SU-DHL-6 (cell line): ENCODE data around the gene OTULIN.
A peak's percentile ranks its signal among the peaks of the same experiment; 100 is the strongest.

Experiments
- H2AFZ ChIP-seq: fragments of 200-600 bp; sonication (generic); 2 replicates; pipeline ENCODE4 v1.6.1; 2014; ENCODE audit warnings: low read depth, mild to moderate bottlenecking, moderate library complexity, mixed read lengths, antibody characterized with exemption, low read length; ENCODE audit not compliant: severe bottlenecking
- H3F3A ChIP-seq: fragments of 200-600 bp; shearing (Covaris generic); 2 replicates; pipeline ENCODE4 v1.6.0; 2016; ENCODE audit warnings: antibody characterized with exemption, mild to moderate bottlenecking; ENCODE audit not compliant: insufficient read depth
- H3K27ac ChIP-seq: fragments of 200-600 bp; sonication (generic); 2 replicates; pipeline ENCODE4 v1.5.1; 2016; ENCODE audit warnings: low read depth, mild to moderate bottlenecking, low read length, moderate library complexity, mixed read lengths
- H3K27me3 ChIP-seq: fragments of 200-600 bp; sonication (generic), shearing (Covaris generic); 2 replicates; pipeline ENCODE4 v1.6.0; 2014; ENCODE audit warnings: mild to moderate bottlenecking, low read length
- H3K36me3 ChIP-seq: fragments of 200-600 bp; sonication (generic); 2 replicates; pipeline ENCODE4 v1.6.1; 2014; ENCODE audit warnings: mild to moderate bottlenecking, low read length, mixed read lengths
- H3K4me2 ChIP-seq: fragments of 300-600, 200-600 bp; shearing (Covaris generic), sonication (generic); 2 replicates; pipeline ENCODE4 v1.6.0; 2014; ENCODE audit warnings: low read length, low read depth, mild to moderate bottlenecking; ENCODE audit not compliant: poor library complexity, severe bottlenecking
- H3K4me3 ChIP-seq: fragments of 200-600 bp; sonication (generic); 2 replicates; pipeline ENCODE4 v1.5.1; 2014; ENCODE audit warnings: antibody characterized with exemption, low read length, mild to moderate bottlenecking, mixed read lengths; ENCODE audit not compliant: insufficient read depth, poor library complexity, severe bottlenecking
- H3K79me2 ChIP-seq: fragments of 200-600 bp; sonication (generic); 2 replicates; pipeline ENCODE4 v1.6.1; 2014; ENCODE audit warnings: mild to moderate bottlenecking, low read length, moderate library complexity; ENCODE audit not compliant: insufficient read depth
- H3K9ac ChIP-seq: fragments of 200-600 bp; sonication (generic); 2 replicates; pipeline ENCODE4 v1.7.0; 2014; ENCODE audit warnings: mild to moderate bottlenecking, low read length
- H3K9me2 ChIP-seq: fragments of 200-600 bp; sonication (generic); replicated peaks from 2 replicates; pipeline ENCODE4 v1.6.1; 2014; ENCODE audit warnings: low read length; ENCODE audit not compliant: insufficient read depth
- H3K9me3 ChIP-seq: fragments of 200-600 bp; sonication (generic); 2 replicates; pipeline ENCODE4 v1.6.1; 2014; ENCODE audit warnings: low read length, mixed read lengths; ENCODE audit not compliant: insufficient read depth
- H4K20me1 ChIP-seq: fragments of 200-600 bp; sonication (generic); 2 replicates; pipeline ENCODE4 v1.6.1; 2014; ENCODE audit warnings: low read depth, mild to moderate bottlenecking, antibody characterized with exemption, low read length, moderate library complexity, mixed read lengths
- CTCF ChIP-seq: fragments of 200-600 bp; sonication (generic); IDR thresholded peaks from one replicate; pipeline ENCODE4 v1.5.1; 2017; ENCODE audit warnings: antibody characterized with exemption, mild to moderate bottlenecking, low read length, moderate library complexity; ENCODE audit not compliant: insufficient read depth, poor library complexity, severe bottlenecking
- EZH2phosphoT487 ChIP-seq: fragments of 200-600 bp; sonication (generic), shearing (Covaris generic); conservative IDR thresholded peaks from 2 replicates; pipeline ENCODE4 v1.6.1; 2018; ENCODE audit warnings: mild to moderate bottlenecking, antibody characterized with exemption, low read length, moderate library complexity, mixed read lengths

OTULIN gene

GRCh38 chr5:14664270-14665100 is at the start of gene OTULIN:
Gene OTULIN (plus strand): TSS chr5:14664718. CDS start chr5:14664826, 108 bp downstream.
- H3K79me2 ChIP-seq = peaks cover 52% of the 10 kb centered on the region

DNA sequence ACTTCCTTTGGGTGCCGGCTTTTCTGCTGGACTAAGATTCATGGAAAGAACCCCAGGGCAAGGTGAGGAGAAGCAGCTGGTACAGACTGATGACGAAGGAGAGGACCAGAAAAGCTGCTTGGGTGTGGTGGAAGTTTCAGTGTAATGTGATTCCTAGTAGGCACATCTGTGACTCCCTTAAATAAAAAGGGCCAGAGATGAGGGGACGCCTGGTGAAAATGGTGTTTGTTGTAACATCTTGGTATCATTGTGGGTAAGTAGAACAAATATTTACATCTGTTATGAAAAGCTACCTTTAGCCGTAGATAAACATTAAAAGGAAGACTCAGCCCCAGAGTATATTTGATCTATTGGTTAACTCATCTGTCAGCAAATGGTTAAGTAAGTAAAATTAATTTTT is 49.2 kb upstream of the OTULIN start:
- no peak overlapping the region for H2AFZ ChIP-seq
- TF ChIP-seq CTCF = no peak
- TF ChIP-seq EZH2phosphoT487 = no peak
- H3K9ac ChIP-seq = no peak overlapping the region
- H3K4me2 ChIP-seq = no peak overlapping the region
- no peaks in the 10 kb centered on the region for H4K20me1 ChIP-seq
- no peaks in the 10 kb centered on the region for H3F3A ChIP-seq
- H3K27ac ChIP-seq = no peak overlapping the region
- no peaks in the 10 kb centered on the region for H3K36me3 ChIP-seq
- H3K9me2 ChIP-seq = no peaks in the 10 kb centered on the region
- H3K79me2 ChIP-seq = no peaks in the 10 kb centered on the region
- H3K9me3 ChIP-seq = no peaks in the 10 kb centered on the region
- H3K4me3 ChIP-seq = no peak overlapping the region
- H3K27me3 ChIP-seq = no peaks in the 10 kb centered on the region

More at GRCh38 chr5:14664270-14665100, at the start of gene OTULIN:
- H3K9ac ChIP-seq = peak within 1 kb of the TSS; percentile 91
- H3K27me3 ChIP-seq = no peaks in the 10 kb centered on the region
- H3K4me2 ChIP-seq = peak within 1 kb of the TSS; percentile 94
- H3K9me2 ChIP-seq = no peaks in the 10 kb centered on the region
- H2AFZ ChIP-seq = peak within 1 kb of the TSS; percentile 98
- peaks cover 21% of the 10 kb centered on the region; the same call in 1 of the 2 replicates for H4K20me1 ChIP-seq
- peak within 1 kb of the TSS; percentile 76 for H3K27ac ChIP-seq
- no peaks in the 10 kb centered on the region for H3K9me3 ChIP-seq
- H3K36me3 ChIP-seq = peaks cover 7% of the 10 kb centered on the region; the same call in 1 of the 2 replicates
- peak within 1 kb of the TSS; percentile 84 for H3K4me3 ChIP-seq
- peaks cover 15% of the 10 kb centered on the region for H3F3A ChIP-seq
- TF ChIP-seq CTCF (no peak), EZH2phosphoT487 (no peak)

DNA sequence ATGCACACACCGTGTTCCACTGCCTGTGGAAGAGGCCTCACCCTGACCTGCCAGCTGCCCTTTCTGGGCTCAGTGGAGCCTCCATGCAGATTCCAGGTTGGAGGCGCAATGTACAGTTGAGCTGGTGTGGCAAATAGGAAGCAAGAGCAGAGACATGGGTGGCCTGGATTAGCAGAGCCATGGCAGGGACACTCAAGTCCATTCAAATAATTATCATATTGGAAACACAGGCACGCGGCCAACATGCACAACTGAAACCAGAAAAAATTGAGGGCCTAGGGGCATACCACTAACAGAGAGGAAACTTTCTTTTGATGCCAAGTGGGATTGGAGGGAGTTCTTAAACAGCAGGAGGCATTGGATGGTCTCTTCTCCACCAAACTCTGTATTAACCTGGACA is 47.1 kb upstream of the OTULIN start:
- Histone ChIP-seq H3K27ac (no peak overlapping the region), H3K9ac (no peak overlapping the region), H3K79me2 (no peaks in the 10 kb centered on the region), H3K36me3 (no peaks in the 10 kb centered on the region), H3F3A (no peaks in the 10 kb centered on the region), H3K9me2 (no peaks in the 10 kb centered on the region), H3K4me2 (no peak overlapping the region), H2AFZ (no peak overlapping the region), H3K4me3 (no peak overlapping the region), H3K9me3 (no peaks in the 10 kb centered on the region), H4K20me1 (no peaks in the 10 kb centered on the region), H3K27me3 (no peaks in the 10 kb centered on the region)
- TF ChIP-seq EZH2phosphoT487 (no peak), CTCF (no peak)
